Esophagus muscularis mucosa (tissue), 4 donors: Measurements from ENCODE around the gene STK32B. TPM values are rescaled to one million over a fixed set of nuclear protein-coding genes. Genes with fewer than 3 reads are reported as not detected.

Source experiments
- DNase-seq: peaks from one replicate; pipeline ENCODE4 v3.0.0-alpha.2; 2017; ENCODE audit errors: extremely low spot score
- H3K27ac ChIP-seq, 4 donors: fragments of 200-600 bp; sonication (generic); replicated peaks in 1 of 4; 1 replicate in 3 of 4; 2 replicates in 1 of 4; pipeline ENCODE4 v1.5.1; 2016 to 2019; ENCODE audit warnings: mild to moderate bottlenecking in 1 of 4
- H3K27me3 ChIP-seq, 4 donors: fragments of 200-600 bp; sonication (generic); one replicate each; pipeline versions ENCODE4 v1.5.1 to v1.6.0; 2016 to 2019
- H3K36me3 ChIP-seq, 4 donors: fragments of 200-600 bp; sonication (generic); one replicate each; pipeline ENCODE4 v1.5.1; 2016 to 2019
- H3K4me1 ChIP-seq, 4 donors: fragments of 200-600 bp; sonication (generic); one replicate each; pipeline ENCODE4 v1.5.1; 2016 to 2019
- H3K4me3 ChIP-seq, 4 donors: fragments of 200-600 bp; sonication (generic); 1 replicate in 2 of 4; 2 replicates in 2 of 4; pipeline ENCODE4 v1.5.1; 2016 to 2019; ENCODE audit warnings: mild to moderate bottlenecking in 4 of 4, moderate library complexity in 1 of 4
- H3K9me3 ChIP-seq, 4 donors: fragments of 200-600 bp; sonication (generic); 1 replicate in 3 of 4; 2 replicates in 1 of 4; pipeline ENCODE4 v1.5.1; 2016 to 2019
- CTCF ChIP-seq, 3 experiments: fragments of 200-600 bp in 2 of 3; fragments of 450-650 bp in 1 of 3; sonication (generic) in 2 of 3; IDR thresholded peaks; one replicate each; pipeline ENCODE4 v1.5.1; 2017 to 2019; ENCODE audit warnings: antibody characterized with exemption in 3 of 3, mild to moderate bottlenecking in 2 of 3, moderate library complexity in 1 of 3
- EP300 ChIP-seq: sonication (generic); formaldehyde crosslinking; IDR thresholded peaks from one replicate; pipeline ENCODE4 v1.6.1; 2017; ENCODE audit warnings: antibody characterized with exemption
- POLR2A ChIP-seq: fragments of 450-650 bp; IDR thresholded peaks from one replicate; pipeline ENCODE4 v1.6.1; 2017; ENCODE audit warnings: antibody characterized with exemption, moderate library complexity, mild to moderate bottlenecking, low read depth
- POLR2AphosphoS5 ChIP-seq, 2 donors: sonication (generic); formaldehyde crosslinking; IDR thresholded peaks; one replicate each; pipeline ENCODE4 v1.6.1; 2017; ENCODE audit warnings: antibody characterized with exemption in 2 of 2
- WGBS: methylation state at CpG from one replicate; pipeline ENCODE4 v1.1.5; 2018; 5-methylcytosine and 5-hydroxymethylcytosine counted together
- intact Hi-C: fragments of 100-400 bp; cut with DNase I; formaldehyde crosslinking; loops from one replicate; pipeline ENCODE4 v1.15.1; 2023
- total RNA-seq, 4 donors: library from RNA; depleted of rRNA; stranded (reverse); fragments of >200 nt; gene quantifications; one replicate each; pipeline versions ENCODE4 v1.1.0 to v1.2.1, GENCODE V29; 2016

Gene STK32B
- total RNA-seq, 4 donors from 2014 or later: 1.7 to 3.8 (median 2.7) TPM

- Histone ChIP-seq H3K27me3 (no peaks in the 10 kb centered on the region), H3K4me3 (no peak overlapping the region), H3K36me3 (no peaks in the 10 kb centered on the region), H3K4me1 (no peaks in the 10 kb centered on the region), H3K27ac (no peak overlapping the region), H3K9me3 (no peaks in the 10 kb centered on the region)
- TF ChIP-seq EP300 (no peak), POLR2A (no peak), POLR2AphosphoS5 (IDR thresholded peaks at IDR 0.05) (no peak), CTCF (IDR thresholded peaks at IDR 0.05) (no peak)
- DNase-seq: no peak
- intact Hi-C loops: no loop called here
- WGBS: 90% methylated on average over 12 of the region's 13 CpGs
Measured at GRCh38 chr4:5467111-5467510, 415.8 kb downstream of the STK32B start.

- no peaks in the 10 kb centered on the region for H3K27me3 ChIP-seq
- no peaks in the 10 kb centered on the region for H3K4me1 ChIP-seq
- no peaks in the 10 kb centered on the region for H3K36me3 ChIP-seq
- no peak for DNase-seq
- TF ChIP-seq CTCF (IDR thresholded peaks at IDR 0.05) (no peak), POLR2A (no peak), EP300 (no peak), POLR2AphosphoS5 (IDR thresholded peaks at IDR 0.05) (no peak)
- WGBS: 84% methylated on average over 8 of the region's 8 CpGs
- H3K9me3 ChIP-seq: no peaks in the 10 kb centered on the region
- intact Hi-C loops: no loop called here
- no peak overlapping the region for H3K4me3 ChIP-seq
- no peak overlapping the region for H3K27ac ChIP-seq
Measured at GRCh38 chr4:5469151-5469775, 418.0 kb downstream of the STK32B start.

DNA sequence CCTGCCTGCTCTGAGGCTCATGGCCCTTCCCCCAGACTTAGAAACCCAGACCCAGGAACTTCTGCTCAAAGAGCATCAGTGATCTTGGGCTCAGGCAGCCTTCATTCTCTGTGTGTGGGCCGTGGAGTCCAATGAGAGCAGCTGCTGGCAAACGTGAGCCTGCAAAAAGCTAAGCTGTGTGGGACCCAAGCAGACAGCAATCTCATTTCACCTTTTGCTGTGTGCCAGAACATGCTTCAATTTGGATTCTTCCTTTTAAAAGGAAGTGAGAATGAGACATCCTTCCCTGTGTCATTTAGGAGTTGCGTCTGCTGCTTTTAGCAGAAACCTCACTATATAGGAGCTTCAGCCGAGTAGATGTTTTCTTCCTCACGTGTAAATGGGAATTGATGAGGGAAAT is 418.6 kb downstream of the STK32B start:
- Histone ChIP-seq H3K27ac (no peak overlapping the region), H3K27me3 (no peaks in the 10 kb centered on the region), H3K36me3 (no peaks in the 10 kb centered on the region), H3K4me1 (no peaks in the 10 kb centered on the region), H3K9me3 (no peaks in the 10 kb centered on the region), H3K4me3 (no peak overlapping the region)
- intact Hi-C loops: no loop called here
- 53% methylated on average over 5 of the region's 5 CpGs for WGBS
- no peak for TF ChIP-seq POLR2AphosphoS5 (IDR thresholded peaks at IDR 0.05)
- TF ChIP-seq POLR2A: no peak
- TF ChIP-seq EP300: no peak
- no peak for TF ChIP-seq CTCF (IDR thresholded peaks at IDR 0.05)
- no peak for DNase-seq

DNA sequence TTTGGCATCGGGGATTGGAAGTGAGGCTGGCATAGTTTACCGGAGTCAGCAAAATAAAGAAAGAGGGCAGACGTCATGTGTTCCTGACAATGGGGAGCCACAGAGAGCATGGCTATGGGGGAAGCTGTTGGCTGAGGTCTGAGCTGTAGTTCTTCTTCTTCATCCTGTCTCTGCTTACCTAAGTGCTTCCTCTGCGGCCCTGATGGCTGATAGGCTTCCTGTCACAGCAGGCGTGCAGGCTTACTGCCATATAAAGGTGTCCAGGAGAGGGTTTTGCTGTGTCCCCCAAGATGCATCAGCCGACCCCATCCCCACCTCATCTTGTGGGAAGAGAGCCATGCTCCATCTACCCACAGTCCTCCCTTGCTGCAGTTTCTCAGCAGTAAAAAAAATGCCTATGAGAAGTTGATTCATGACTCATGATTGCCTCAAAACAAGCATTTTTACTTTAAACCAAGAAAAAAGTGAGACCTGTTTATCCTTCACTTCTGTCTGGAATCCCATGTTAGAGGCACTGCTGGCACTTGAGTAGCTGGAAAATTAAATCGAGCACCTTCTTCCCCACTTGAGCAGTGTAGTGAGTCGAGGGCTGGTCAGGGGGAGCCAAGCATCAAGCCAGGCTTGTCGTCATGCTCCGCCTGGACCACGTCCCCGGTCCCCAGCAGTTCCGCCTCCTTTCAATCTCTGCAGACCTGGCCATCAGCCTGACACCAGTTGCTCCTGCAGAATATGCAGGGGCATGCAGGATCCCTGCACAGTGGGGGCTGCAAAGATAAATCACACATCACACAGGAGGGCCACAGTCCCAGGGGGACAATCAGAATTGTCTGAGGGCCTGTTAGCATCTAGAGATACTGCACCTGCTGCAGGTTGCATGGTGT is 419.3 kb downstream of the STK32B start:
- no peak overlapping the region for H3K27ac ChIP-seq
- intact Hi-C loops: no loop called here
- TF ChIP-seq CTCF (IDR thresholded peaks at IDR 0.05) (no peak), POLR2A (no peak), POLR2AphosphoS5 (IDR thresholded peaks at IDR 0.05) (no peak), EP300 (no peak)
- no peaks in the 10 kb centered on the region for H3K4me1 ChIP-seq
- H3K4me3 ChIP-seq: no peak overlapping the region
- WGBS: 63% methylated on average over 13 of the region's 13 CpGs
- DNase-seq: no peak
- H3K9me3 ChIP-seq: no peaks in the 10 kb centered on the region
- H3K36me3 ChIP-seq: no peaks in the 10 kb centered on the region
- H3K27me3 ChIP-seq: no peaks in the 10 kb centered on the region
